Neural crest cell (in vitro differentiated cells): Measurements from ENCODE around the gene GZF1. TPM values are rescaled to one million over a fixed set of nuclear protein-coding genes. Genes with fewer than 3 reads are reported as not detected.
A peak's percentile ranks its signal among the peaks of the same experiment; 100 is the strongest.

Experiments used
- DNase-seq: peaks from one replicate; pipeline ENCODE4 v3.0.0; 2021; ENCODE audit warnings: low read depth, mixed read lengths, low spot score
- H3K27ac Mint-ChIP-seq: one replicate; pipeline ENCODE4 v1.8.0; 2021; ENCODE audit warnings: mild to moderate bottlenecking, mixed read lengths; ENCODE audit not compliant: unreplicated experiment
- H3K27me3 Mint-ChIP-seq: 2 replicates; pipeline ENCODE4 v1.8.0; 2021; ENCODE audit warnings: low read depth, mild to moderate bottlenecking, mixed read lengths
- H3K36me3 Mint-ChIP-seq: 2 replicates; pipeline ENCODE4 v1.8.0; 2021; ENCODE audit warnings: low read depth, mild to moderate bottlenecking, mixed read lengths
- H3K4me1 Mint-ChIP-seq: 2 replicates; pipeline ENCODE4 v1.8.0; 2021; ENCODE audit warnings: mixed read lengths
- H3K4me3 Mint-ChIP-seq: one replicate; pipeline ENCODE4 v1.8.0; 2021; ENCODE audit warnings: mild to moderate bottlenecking, mixed read lengths
- H3K9me3 Mint-ChIP-seq: 2 replicates; pipeline ENCODE4 v1.8.0; 2021; ENCODE audit warnings: mixed read lengths
- total RNA-seq: library from RNA; stranded (reverse); gene quantifications from 2 replicates; pipeline ENCODE4 v1.2.1, GENCODE V29; 2021
- TF ChIP-seq, protein P1 (sequence below): fragments of 200-600 bp; sonication (generic); conservative IDR thresholded peaks from 2 replicates; pipeline ENCODE4 v1.5.0; 2021; ENCODE audit warnings: antibody characterized with exemption, mild to moderate bottlenecking

Gene GZF1
- total RNA-seq, 1 donor from 2014 or later: 21.9 TPM

DNA sequence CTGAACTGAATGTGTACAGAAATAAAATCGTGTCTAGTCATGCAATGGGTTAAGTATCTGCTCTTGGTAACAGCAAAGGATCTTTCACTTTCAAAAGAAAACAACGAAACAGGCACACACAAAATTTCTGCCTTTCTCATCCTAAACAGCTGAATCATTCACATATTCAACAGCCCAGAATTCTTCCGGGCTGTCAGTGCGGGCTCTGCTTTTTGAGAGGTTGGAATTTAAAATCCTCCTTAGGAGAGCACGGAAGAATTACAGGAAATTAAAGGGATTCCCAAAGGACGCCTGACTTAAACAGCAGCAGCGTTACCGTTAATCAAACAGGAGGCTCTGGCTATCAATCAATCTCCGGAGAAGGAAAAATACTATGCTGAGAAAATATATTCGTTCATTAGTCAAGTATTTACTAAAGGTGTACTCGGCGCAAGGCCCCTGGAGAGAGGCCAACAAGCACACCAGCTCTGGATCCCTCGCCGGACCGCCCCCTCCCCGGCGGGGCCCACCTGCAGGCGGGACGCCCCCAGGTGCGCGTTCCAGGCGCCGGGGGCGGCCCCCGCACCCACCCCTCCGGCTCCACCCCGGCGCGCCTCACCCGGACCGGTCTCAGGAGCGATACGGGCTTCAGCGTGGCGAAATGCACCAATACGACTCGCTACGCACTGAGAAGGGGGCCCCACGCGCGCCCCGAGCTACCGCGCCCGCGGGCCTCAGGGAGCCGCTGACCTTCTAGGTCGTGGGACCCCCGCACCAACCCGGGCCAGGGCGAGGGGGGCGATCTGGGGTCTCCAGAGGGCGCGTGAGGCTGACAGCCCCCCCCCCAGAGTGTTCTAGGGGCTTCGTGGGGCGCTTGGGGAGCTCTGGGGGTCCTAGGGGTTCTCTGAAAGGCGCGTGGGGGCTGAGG lies 58.3 kb downstream of the GZF1 start:
- Mint-ChIP-seq H3K4me3 (peak overlapping the region; percentile 90), H3K36me3 (no peaks in the 10 kb centered on the region), H3K4me1 (peaks cover 26% of the 10 kb centered on the region), H3K27ac (no peak overlapping the region), H3K9me3 (no peaks in the 10 kb centered on the region), H3K27me3 (no peaks in the 10 kb centered on the region)
- DNase-seq: no peak
- TF ChIP-seq, protein P1, sequence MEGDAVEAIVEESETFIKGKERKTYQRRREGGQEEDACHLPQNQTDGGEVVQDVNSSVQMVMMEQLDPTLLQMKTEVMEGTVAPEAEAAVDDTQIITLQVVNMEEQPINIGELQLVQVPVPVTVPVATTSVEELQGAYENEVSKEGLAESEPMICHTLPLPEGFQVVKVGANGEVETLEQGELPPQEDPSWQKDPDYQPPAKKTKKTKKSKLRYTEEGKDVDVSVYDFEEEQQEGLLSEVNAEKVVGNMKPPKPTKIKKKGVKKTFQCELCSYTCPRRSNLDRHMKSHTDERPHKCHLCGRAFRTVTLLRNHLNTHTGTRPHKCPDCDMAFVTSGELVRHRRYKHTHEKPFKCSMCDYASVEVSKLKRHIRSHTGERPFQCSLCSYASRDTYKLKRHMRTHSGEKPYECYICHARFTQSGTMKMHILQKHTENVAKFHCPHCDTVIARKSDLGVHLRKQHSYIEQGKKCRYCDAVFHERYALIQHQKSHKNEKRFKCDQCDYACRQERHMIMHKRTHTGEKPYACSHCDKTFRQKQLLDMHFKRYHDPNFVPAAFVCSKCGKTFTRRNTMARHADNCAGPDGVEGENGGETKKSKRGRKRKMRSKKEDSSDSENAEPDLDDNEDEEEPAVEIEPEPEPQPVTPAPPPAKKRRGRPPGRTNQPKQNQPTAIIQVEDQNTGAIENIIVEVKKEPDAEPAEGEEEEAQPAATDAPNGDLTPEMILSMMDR: no peak

DNA sequence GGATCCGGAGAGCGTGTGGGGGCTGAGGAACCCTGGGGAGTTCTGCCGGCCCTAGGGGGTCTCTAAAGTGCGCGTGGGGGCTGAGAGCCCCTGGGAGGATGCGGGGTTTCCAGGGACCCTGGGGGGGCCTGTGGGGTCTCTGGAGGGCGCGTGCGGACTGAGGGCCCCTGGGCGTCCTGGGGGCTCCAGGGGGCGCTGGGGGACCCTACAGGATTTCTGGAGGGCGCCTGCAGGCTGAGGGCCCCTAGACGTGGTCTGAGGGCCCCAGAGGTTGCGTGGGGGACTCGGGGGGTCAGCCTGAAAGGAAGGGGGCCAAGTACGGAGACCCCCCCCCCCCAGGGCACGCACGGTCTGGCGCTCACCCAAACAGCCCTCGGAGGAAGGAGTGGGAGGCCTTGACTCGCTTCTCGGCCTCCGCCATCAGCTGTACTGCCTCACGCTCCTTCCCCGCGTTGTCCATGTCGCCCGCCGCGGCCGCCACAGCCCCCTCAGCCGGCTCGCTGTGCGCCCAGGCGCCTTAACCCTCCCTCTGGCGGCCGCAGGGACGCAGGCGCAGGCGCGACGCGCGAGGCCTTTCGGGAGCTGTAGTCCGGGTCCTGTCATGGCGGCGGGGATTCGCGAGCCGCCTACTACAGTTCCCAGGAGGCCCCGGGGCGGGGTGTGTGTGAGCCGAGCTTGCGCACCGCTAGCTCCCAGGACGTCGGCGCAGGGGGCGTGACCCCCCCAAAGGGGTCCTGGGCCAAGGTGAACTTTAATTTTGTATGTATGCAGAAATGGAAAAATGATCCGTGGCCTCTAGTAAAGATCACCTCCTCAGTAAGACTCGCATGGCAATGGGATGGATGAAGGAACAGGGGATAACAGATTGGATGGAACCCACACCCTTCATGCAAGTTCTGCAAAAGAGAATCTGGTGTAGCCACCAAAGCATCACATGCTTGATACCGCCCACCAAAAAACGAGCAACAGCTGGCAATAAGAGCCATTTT lies 59.3 kb downstream of the GZF1 start, which contains the start of gene NAPB:
TSS of gene NAPB (minus strand) at position 546 of the 989 bp plus-strand sequence. CDS start at position 460, 86 bp downstream.
- H3K9me3 Mint-ChIP-seq: no peaks in the 10 kb centered on the region
- no peaks in the 10 kb centered on the region for H3K36me3 Mint-ChIP-seq

More for the DNA sequence above, 59.3 kb downstream of the GZF1 start, which contains the start of gene NAPB:
- Mint-ChIP-seq H3K27ac (no peak within 1 kb of the TSS), H3K4me1 (peaks cover 26% of the 10 kb centered on the region), H3K4me3 (peak within 1 kb of the TSS; percentile 90), H3K27me3 (no peaks in the 10 kb centered on the region)
- peak; percentile 88 for DNase-seq
- TF ChIP-seq, protein P1: peak; percentile 58

Other genes starting within 250 kb of the GZF1 start
- gene NXT1, start 11.4 kb upstream of the GZF1 start, total RNA-seq: 33.9 and 38.1 TPM in 2 replicates
- gene NAPB, start 59.3 kb downstream of the GZF1 start, total RNA-seq: 14.6 and 14.7 TPM in 2 replicates
- not detected in 2 replicates for gene CSTL1, start 77.5 kb downstream of the GZF1 start, total RNA-seq
- gene CST11, start 90.7 kb downstream of the GZF1 start, total RNA-seq: not detected in 2 replicates
- gene CST8, start 128.9 kb downstream of the GZF1 start, total RNA-seq: not detected in 2 replicates
- gene CST9L, start 206.3 kb downstream of the GZF1 start, total RNA-seq: not detected in 2 replicates
- gene CST9, start 243.7 kb downstream of the GZF1 start, total RNA-seq: not detected in 2 replicates